Measurements from ENCODE around the gene SLIT3. TPM values are rescaled to one million over a fixed set of nuclear protein-coding genes. Genes with fewer than 3 reads are reported as not detected.

Gene SLIT3
- total RNA-seq, 1 donor from 2014 or later: 0.75 TPM

DNA sequence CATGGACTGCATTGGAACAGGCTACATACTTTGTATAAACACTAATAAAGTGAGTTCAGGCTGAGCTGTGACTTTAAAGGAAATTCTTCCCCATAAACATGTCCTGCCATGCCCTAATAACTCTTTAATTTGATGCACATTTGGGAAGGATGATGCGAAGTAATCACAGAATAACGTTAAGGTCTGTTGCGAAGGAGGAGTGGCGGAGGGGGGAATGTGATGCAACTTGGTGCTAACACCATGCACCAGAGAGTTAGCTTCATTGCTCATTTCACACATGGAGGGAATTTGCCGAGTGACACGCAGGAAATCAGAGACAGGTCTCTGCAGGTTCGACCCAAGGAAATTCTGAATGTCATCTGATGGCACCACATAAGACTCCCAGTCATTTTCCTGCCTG lies 32.9 kb downstream of the SLIT3 start:
- intact Hi-C loops (cut with micrococcal nuclease): no loop called here

DNA sequence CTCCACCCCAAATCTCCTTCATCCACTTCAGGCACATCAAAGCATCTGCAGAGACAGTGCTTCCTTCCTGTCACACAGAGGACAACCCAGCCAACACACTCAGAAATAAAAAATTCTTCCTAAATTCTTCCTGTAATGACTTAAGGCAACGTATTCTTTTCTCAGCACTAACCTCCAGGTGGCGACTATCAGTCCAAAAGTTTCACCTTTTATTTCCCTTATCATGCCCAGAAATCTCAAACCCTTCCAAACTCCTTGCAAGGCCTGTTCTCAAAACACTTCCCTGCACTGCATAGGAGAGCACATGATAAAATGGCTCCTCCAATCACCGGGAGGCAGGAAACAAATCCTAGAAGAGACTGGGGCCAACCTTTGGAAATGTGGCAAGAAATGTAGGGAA lies 35.1 kb downstream of the SLIT3 start:
- Mint-ChIP-seq H3K27me3 (no peaks in the 10 kb centered on the region), H3K4me1 (no peaks in the 10 kb centered on the region), H3K9me3 (no peaks in the 10 kb centered on the region), H3K36me3 (ENCODE audit: low read depth) (no peaks in the 10 kb centered on the region), H3K4me3 (no peak overlapping the region), H3K27ac (no peak overlapping the region)
- no peak for DNase-seq
- intact Hi-C loops (cut with micrococcal nuclease): no loop called here

More for the DNA sequence above, 32.9 kb downstream of the SLIT3 start:
- no peak for DNase-seq
- Mint-ChIP-seq H3K9me3 (no peaks in the 10 kb centered on the region), H3K4me3 (no peak overlapping the region), H3K27ac (no peak overlapping the region), H3K36me3 (ENCODE audit: low read depth) (no peaks in the 10 kb centered on the region), H3K27me3 (no peaks in the 10 kb centered on the region), H3K4me1 (no peaks in the 10 kb centered on the region)

GRCh38 chr5:169263591-169263990 lies 37.3 kb downstream of the SLIT3 start:
- H3K9me3 Mint-ChIP-seq: no peaks in the 10 kb centered on the region
- H3K4me1 Mint-ChIP-seq: no peaks in the 10 kb centered on the region
- no peaks in the 10 kb centered on the region for H3K27me3 Mint-ChIP-seq
- H3K36me3 Mint-ChIP-seq (ENCODE audit: low read depth): no peaks in the 10 kb centered on the region
- H3K4me3 Mint-ChIP-seq: no peak overlapping the region
- no peak for DNase-seq
- H3K27ac Mint-ChIP-seq: no peak overlapping the region
- intact Hi-C loops (cut with micrococcal nuclease): no loop called here

DNA sequence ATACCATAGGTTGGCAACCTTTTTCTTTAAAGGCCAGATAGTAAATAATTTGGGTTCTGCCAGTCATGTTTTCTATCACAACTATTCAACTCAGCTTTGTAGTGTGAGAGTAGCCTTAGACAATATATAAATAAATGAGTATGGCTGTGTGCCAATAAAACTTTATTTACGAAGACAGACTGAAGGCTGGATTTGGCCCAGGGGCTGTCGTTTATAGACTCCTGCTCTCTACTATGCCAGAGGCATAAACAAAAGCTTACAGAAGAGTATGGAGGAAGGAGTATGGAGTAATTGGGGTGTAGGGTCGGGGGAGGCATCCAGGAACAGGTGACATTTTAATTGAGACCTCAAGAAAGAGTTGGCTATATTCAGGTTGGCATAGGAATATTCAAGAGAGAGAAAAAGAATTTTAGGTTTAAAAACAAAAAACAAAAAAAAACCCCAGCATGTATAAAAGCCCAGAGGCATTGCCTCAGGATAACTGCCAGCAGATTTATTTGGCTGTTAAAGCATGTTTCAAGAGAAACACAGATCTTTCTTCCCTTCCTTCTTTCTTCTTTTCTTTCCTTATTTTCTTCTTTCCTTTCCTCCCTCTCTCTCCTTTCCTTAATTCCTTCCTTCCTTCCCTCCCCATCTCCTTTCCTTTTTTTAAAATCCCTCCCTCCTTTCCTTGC lies 39.9 kb downstream of the SLIT3 start:
- no peak for DNase-seq
- Mint-ChIP-seq H3K27ac (no peak overlapping the region), H3K27me3 (no peaks in the 10 kb centered on the region), H3K36me3 (ENCODE audit: low read depth) (no peaks in the 10 kb centered on the region), H3K4me1 (no peaks in the 10 kb centered on the region), H3K4me3 (no peak overlapping the region), H3K9me3 (no peaks in the 10 kb centered on the region)
- intact Hi-C loops (cut with micrococcal nuclease): no loop called here

DNA sequence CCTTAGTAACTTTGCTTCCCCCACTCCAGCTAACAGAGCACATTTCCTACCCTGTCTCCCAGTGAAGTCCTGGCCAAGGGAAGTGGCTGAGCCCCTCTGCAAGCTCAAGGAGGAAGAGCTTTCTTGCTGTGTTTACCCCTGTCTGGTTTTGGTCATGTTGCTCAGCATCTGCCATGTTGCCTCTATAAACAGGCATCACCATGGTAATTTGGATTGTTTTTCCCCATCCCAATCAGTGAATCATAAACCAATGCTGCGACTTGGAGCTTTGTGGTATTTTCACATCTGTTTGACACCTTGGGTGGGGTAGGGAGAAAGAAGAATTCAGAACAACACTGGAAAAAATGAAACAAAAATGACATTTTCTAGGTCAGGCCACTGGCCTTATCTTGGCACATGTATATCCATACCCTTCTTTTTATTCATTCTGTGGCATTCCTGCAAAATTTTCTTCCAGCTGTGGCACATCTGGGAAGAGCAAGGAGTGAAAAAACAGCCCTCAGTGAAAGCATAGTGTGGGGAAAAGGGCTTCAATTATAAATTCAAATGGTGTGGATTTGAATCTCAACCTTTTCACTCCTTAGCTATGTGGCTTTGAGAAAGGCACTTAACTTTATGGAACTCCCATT lies 42.5 kb downstream of the SLIT3 start:
- Mint-ChIP-seq H3K9me3 (no peaks in the 10 kb centered on the region), H3K4me1 (no peaks in the 10 kb centered on the region), H3K36me3 (ENCODE audit: low read depth) (no peaks in the 10 kb centered on the region), H3K27ac (no peak overlapping the region), H3K4me3 (no peak overlapping the region), H3K27me3 (no peaks in the 10 kb centered on the region)
- intact Hi-C loops (cut with micrococcal nuclease): no loop called here
- no peak for DNase-seq

DNA sequence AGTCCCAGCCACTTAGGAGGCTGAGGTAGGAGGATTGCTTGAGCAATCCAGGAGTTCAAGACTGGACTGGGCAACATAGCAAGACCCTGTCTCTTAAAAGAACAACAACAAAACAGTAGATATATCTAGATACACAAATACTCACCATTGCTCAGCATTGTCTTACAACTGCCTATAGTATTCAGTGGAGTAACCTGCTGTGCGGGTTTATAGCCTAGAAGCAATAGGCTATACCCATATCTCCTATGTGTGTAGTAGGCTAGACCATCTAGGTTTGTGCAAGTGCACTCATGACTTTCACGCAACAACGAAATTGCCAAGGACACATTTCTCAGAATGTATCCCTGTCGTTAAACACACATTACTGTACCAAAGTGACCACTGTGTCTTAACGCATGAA lies 44.7 kb downstream of the SLIT3 start:
- Mint-ChIP-seq H3K4me1 (no peaks in the 10 kb centered on the region), H3K36me3 (ENCODE audit: low read depth) (no peaks in the 10 kb centered on the region), H3K9me3 (no peaks in the 10 kb centered on the region), H3K4me3 (no peak overlapping the region), H3K27ac (no peak overlapping the region), H3K27me3 (no peaks in the 10 kb centered on the region)
- no peak for DNase-seq
- intact Hi-C loops (cut with micrococcal nuclease): no loop called here

DNA sequence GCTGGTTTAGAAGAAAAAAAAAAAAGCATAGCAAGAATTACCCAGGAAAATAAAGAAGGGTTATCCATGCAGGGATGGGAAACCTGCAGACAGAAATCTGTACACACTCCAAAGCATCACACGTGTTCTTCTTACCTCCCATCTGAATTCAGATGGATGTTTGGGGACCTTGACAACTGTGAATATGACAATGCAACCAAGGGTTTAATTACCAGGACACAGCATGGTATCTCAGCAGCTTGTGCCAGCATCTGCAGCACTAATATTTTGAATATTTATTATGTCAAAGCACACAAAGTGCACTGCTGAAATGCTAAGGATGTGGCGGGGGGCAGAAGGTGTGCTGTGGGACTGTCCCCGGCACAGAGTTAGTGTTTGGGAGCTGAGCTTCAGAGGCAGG lies 47.9 kb downstream of the SLIT3 start:
- no peaks in the 10 kb centered on the region for H3K9me3 Mint-ChIP-seq
- no peaks in the 10 kb centered on the region for H3K27me3 Mint-ChIP-seq
- no peak for DNase-seq
- H3K27ac Mint-ChIP-seq: no peak overlapping the region
- no peaks in the 10 kb centered on the region for H3K4me1 Mint-ChIP-seq
- H3K36me3 Mint-ChIP-seq (ENCODE audit: low read depth): no peaks in the 10 kb centered on the region
- intact Hi-C loops (cut with micrococcal nuclease): no loop called here
- no peak overlapping the region for H3K4me3 Mint-ChIP-seq

GRCh38 chr5:169251333-169252084 lies 49.4 kb downstream of the SLIT3 start:
- Mint-ChIP-seq H3K36me3 (ENCODE audit: low read depth) (no peaks in the 10 kb centered on the region), H3K4me3 (no peak overlapping the region), H3K9me3 (no peaks in the 10 kb centered on the region), H3K27ac (no peak overlapping the region), H3K27me3 (no peaks in the 10 kb centered on the region), H3K4me1 (no peaks in the 10 kb centered on the region)
- no peak for DNase-seq
- intact Hi-C loops (cut with micrococcal nuclease): no loop called here

- DNase-seq: no peak
- Mint-ChIP-seq H3K27me3 (no peaks in the 10 kb centered on the region), H3K36me3 (ENCODE audit: low read depth) (no peaks in the 10 kb centered on the region), H3K4me3 (no peak overlapping the region), H3K9me3 (no peaks in the 10 kb centered on the region), H3K4me1 (no peaks in the 10 kb centered on the region), H3K27ac (no peak overlapping the region)
- intact Hi-C loops (cut with micrococcal nuclease): no loop called here
These were observed 50.1 kb downstream of the SLIT3 start for GRCh38 chr5:169250887-169251286.

DNA sequence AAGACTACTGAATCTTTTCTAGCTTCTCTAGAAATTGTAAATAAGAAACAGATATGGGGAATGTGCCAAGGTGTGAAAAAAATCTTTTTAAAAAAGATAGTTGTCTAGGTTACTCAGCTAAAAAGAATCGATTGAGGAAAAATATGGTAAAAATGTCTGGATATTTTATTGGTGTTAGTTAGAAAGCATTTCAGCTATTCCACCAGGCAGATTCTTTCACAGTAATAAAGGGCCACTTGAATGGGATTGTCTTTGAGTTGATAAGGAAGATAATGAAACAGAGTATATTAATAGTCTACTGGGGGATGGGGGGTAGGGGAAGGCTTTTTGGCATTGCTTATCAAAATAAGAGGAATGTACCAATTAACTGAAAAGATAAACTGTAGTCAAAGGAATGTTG lies 51.9 kb downstream of the SLIT3 start:
- Mint-ChIP-seq H3K27ac (no peak overlapping the region), H3K4me1 (no peaks in the 10 kb centered on the region)

DNA sequence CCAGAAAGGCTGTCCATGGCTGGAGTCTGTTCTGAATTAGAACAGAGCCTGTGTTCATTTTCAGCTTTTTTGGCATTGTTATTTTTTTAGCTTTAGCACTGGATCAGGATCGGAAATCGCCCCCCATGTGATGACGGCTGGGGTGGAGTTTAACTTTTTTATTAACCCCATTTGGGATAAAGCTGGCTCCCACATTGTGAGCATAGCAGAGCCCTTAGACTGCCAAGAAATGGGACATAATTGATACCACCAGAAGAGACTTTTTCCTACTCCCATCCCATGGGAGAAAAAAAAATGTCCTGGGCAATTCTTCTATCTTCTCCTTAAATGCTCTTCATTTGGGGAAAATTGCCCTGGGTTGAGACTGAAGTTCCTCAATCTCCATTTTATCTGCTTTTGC lies 52.4 kb downstream of the SLIT3 start:
- Mint-ChIP-seq H3K27ac (no peak overlapping the region), H3K4me3 (no peak overlapping the region), H3K9me3 (no peaks in the 10 kb centered on the region), H3K4me1 (no peaks in the 10 kb centered on the region), H3K27me3 (no peaks in the 10 kb centered on the region), H3K36me3 (ENCODE audit: low read depth) (no peaks in the 10 kb centered on the region)
- no peak for DNase-seq
- intact Hi-C loops (cut with micrococcal nuclease): no loop called here

More for the DNA sequence above, 51.9 kb downstream of the SLIT3 start:
- Mint-ChIP-seq H3K9me3 (no peaks in the 10 kb centered on the region), H3K36me3 (ENCODE audit: low read depth) (no peaks in the 10 kb centered on the region), H3K27me3 (no peaks in the 10 kb centered on the region), H3K4me3 (no peak overlapping the region)
- DNase-seq: no peak
- intact Hi-C loops (cut with micrococcal nuclease): no loop called here

DNA sequence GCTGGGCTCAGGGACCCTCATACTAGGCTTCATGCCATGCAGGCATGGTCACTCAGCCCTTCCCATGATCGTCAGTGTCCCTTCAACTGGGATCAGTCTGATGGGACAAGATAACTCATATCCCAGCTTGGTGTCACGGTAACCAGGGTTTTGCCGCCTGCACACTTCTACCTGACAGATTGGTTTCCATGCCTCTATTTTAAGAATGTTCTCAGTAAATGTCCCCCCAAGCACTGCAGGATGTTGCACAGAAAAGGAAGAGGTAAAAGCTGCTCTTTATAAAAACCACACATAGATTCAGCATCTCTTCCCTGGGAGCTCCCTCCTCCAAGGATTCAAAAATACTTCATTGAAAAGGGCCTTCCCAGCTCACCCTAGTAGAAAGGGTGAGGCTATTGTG lies 56.1 kb downstream of the SLIT3 start:
- no peaks in the 10 kb centered on the region for H3K4me1 Mint-ChIP-seq
- DNase-seq: no peak
- intact Hi-C loops (cut with micrococcal nuclease): no loop called here
- no peak overlapping the region for H3K4me3 Mint-ChIP-seq
- no peaks in the 10 kb centered on the region for H3K27me3 Mint-ChIP-seq
- H3K27ac Mint-ChIP-seq: no peak overlapping the region
- no peaks in the 10 kb centered on the region for H3K9me3 Mint-ChIP-seq
- H3K36me3 Mint-ChIP-seq (ENCODE audit: low read depth): no peaks in the 10 kb centered on the region

- no peak for DNase-seq
- intact Hi-C loops (cut with micrococcal nuclease): no loop called here
- no peak overlapping the region for H3K27ac Mint-ChIP-seq
- no peaks in the 10 kb centered on the region for H3K27me3 Mint-ChIP-seq
- H3K4me1 Mint-ChIP-seq: no peaks in the 10 kb centered on the region
- H3K9me3 Mint-ChIP-seq: no peaks in the 10 kb centered on the region
- no peaks in the 10 kb centered on the region for H3K36me3 Mint-ChIP-seq (ENCODE audit: low read depth)
- H3K4me3 Mint-ChIP-seq: no peak overlapping the region
These were observed 57.1 kb downstream of the SLIT3 start for GRCh38 chr5:169243651-169244422.

DNA sequence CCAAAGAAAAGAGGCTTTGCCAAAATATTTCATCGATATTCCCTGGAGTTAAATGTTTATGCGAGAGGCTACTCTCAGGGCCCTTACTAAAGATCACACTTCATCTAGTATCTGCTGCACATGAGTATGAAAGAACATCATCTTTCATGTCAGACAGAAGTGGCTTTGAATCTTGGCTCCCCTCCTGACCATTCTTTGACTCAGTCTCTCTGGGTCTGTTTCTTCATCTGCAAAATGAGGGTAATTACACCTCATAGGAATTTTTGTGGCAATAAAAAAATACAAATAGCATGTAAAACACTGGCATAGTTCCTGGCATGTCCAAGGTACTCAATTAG lies 58.1 kb downstream of the SLIT3 start:
- Mint-ChIP-seq H3K9me3 (no peaks in the 10 kb centered on the region), H3K27me3 (no peaks in the 10 kb centered on the region), H3K4me1 (no peaks in the 10 kb centered on the region), H3K36me3 (ENCODE audit: low read depth) (no peaks in the 10 kb centered on the region), H3K4me3 (no peak overlapping the region), H3K27ac (no peak overlapping the region)
- intact Hi-C loops (cut with micrococcal nuclease): no loop called here
- DNase-seq: no peak

Measured in activated CD4-positive, alpha-beta T cell treated with anti-CD3 and anti-CD28 coated beads, Interleukin-2, amount 10 ng/mL, durations not matched to agents 24 days and 14 days (primary cell).